ENCODE measurements around the gene NLRP6. TPM values are rescaled to one million over a fixed set of nuclear protein-coding genes. Genes with fewer than 3 reads are reported as not detected.
"Not testable (repeated sequence)": the region's sequence is repeated elsewhere in the genome, so short reads cannot be mapped to it uniquely, and the experiment has no call there.

NLRP6 gene
- polyA plus RNA-seq, 1 of the 3 experiments (the other 2 are of a cell fraction), result not detected

GRCh38 chr11:308740-309665, 30.8 kb downstream of the NLRP6 start:
- H3K36me3 ChIP-seq (replicated peaks in 1 of 2; ENCODE audit: control insufficient read depth in 1 of 2, insufficient read depth in 2 of 2, low read length in 1 of 2); POLR2A ChIA-PET; H4K20me1 ChIP-seq (ENCODE audit: insufficient read depth); DNase-seq; H3K27ac ChIP-seq (ENCODE audit: low read depth in 2 of 2, low read length in 1 of 2); H3K9me2 ChIP-seq; H3K9me3 ChIP-seq; H3K27me3 ChIP-seq (ENCODE audit: insufficient read depth); H2AFZ ChIP-seq (ENCODE audit: low read depth): not testable (repeated sequence)
- peak overlapping the region; percentile 74 for H3K4me2 ChIP-seq
- CTCF ChIA-PET, result interaction anchor here (0.8 to 1.5 kb wide), 4 partner anchors 36 to 139 kb away, joined by 3 to 5 read pairs (median 3); no protein-coding TSS in a partner anchor
- peaks cover 11% of the 10 kb centered on the region; the same call in 1 of the 2 replicates for H3K79me2 ChIP-seq (ENCODE audit: insufficient read depth)
- peaks cover 5 to 14% of the 10 kb centered on the region in 2 experiments; a peak in 2 of 4 replicates for H3K4me1 ChIP-seq (ENCODE audit: control insufficient read depth in 1 of 2, insufficient read depth in 2 of 2, low read depth in 1 of 2, low read length in 1 of 2)
- peaks cover 13% of the 10 kb centered on the region for H3F3A ChIP-seq (replicated peaks; ENCODE audit: insufficient read depth)
- H3K4me3 ChIP-seq (ENCODE audit: low read depth in 2 of 2, low read length in 1 of 2), result peak overlapping the region; percentile 27 to 50; a peak in 2 of 4 replicates
- 89% methylated on average over 18 of the region's 24 CpGs for WGBS (ENCODE audit: low lambda C conversion rate)
- H3K9ac ChIP-seq, result 0 out of 2 replicates have a peak overlapping the region, but pooled peaks have one; percentile 18

GRCh38 chr11:309979-310572, 31.9 kb downstream of the NLRP6 start:
- DNase-seq; H3K9me3 ChIP-seq; H3K27me3 ChIP-seq (ENCODE audit: insufficient read depth); H2AFZ ChIP-seq (ENCODE audit: low read depth); H4K20me1 ChIP-seq (ENCODE audit: insufficient read depth); H3K9me2 ChIP-seq; H3K36me3 ChIP-seq (replicated peaks in 1 of 2; ENCODE audit: control insufficient read depth in 1 of 2, insufficient read depth in 2 of 2, low read length in 1 of 2); POLR2A ChIA-PET; H3F3A ChIP-seq (replicated peaks; ENCODE audit: insufficient read depth): not testable (repeated sequence)
- peak overlapping the region; percentile 74 for H3K4me2 ChIP-seq
- 0 out of 2 replicates have a peak overlapping the region, but pooled peaks have one; percentile 18 for H3K9ac ChIP-seq
- CTCF ChIA-PET, result interaction anchor here (0.8 to 1.5 kb wide), 4 partner anchors 35 to 138 kb away, joined by 3 to 5 read pairs (median 3); no protein-coding TSS in a partner anchor
- H3K4me1 ChIP-seq (ENCODE audit: control insufficient read depth in 1 of 2, insufficient read depth in 2 of 2, low read depth in 1 of 2, low read length in 1 of 2), result peaks cover 5 to 15% of the 10 kb centered on the region in 2 experiments; a peak in 2 of 4 replicates
- H3K4me3 ChIP-seq (ENCODE audit: low read depth in 2 of 2, low read length in 1 of 2), result peak overlapping the region; percentile 32 to 50
- 50% methylated on average over 2 of the region's 18 CpGs for WGBS (ENCODE audit: low lambda C conversion rate)
- H3K79me2 ChIP-seq (ENCODE audit: insufficient read depth), result peaks cover 11% of the 10 kb centered on the region; the same call in 1 of the 2 replicates
- H3K27ac ChIP-seq (ENCODE audit: low read depth in 2 of 2, low read length in 1 of 2), result peak overlapping the region in 1 of 2 experiments; percentile 6; a peak in 1 of 4 replicates

GRCh38 chr11:311013-311748, 33.0 kb downstream of the NLRP6 start:
- H3K27ac ChIP-seq (ENCODE audit: low read depth in 2 of 2, low read length in 1 of 2); POLR2A ChIA-PET; H2AFZ ChIP-seq (ENCODE audit: low read depth); CTCF ChIA-PET; DNase-seq; H3K36me3 ChIP-seq (replicated peaks in 1 of 2; ENCODE audit: control insufficient read depth in 1 of 2, insufficient read depth in 2 of 2, low read length in 1 of 2); H3F3A ChIP-seq (replicated peaks; ENCODE audit: insufficient read depth); H3K9ac ChIP-seq; H3K9me3 ChIP-seq; H3K27me3 ChIP-seq (ENCODE audit: insufficient read depth); H4K20me1 ChIP-seq (ENCODE audit: insufficient read depth); H3K9me2 ChIP-seq: not testable (repeated sequence)
- Histone ChIP-seq H3K4me1 (ENCODE audit: control insufficient read depth in 1 of 2, insufficient read depth in 2 of 2, low read depth in 1 of 2, low read length in 1 of 2) (peaks cover 5 to 15% of the 10 kb centered on the region in 2 experiments; a peak in 2 of 4 replicates), H3K4me2 (peak overlapping the region; percentile 52; the same call in 1 of the 2 replicates), H3K79me2 (ENCODE audit: insufficient read depth) (peaks cover 11% of the 10 kb centered on the region; the same call in 1 of the 2 replicates), H3K4me3 (ENCODE audit: low read depth in 2 of 2, low read length in 1 of 2) (peak overlapping the region in 1 of 2 experiments; percentile 32; a peak in 2 of 4 replicates)
- WGBS (ENCODE audit: low lambda C conversion rate), result 20% methylated on average over 5 of the region's 71 CpGs

Measured in SK-N-SH (cell line).